CD4-positive, CD25-positive, alpha-beta regulatory T cell (primary cell): ENCODE results near the gene SLC25A52. TPM values are rescaled to one million over a fixed set of nuclear protein-coding genes. Genes with fewer than 3 reads are reported as not detected.

Experiments used
- ATAC-seq, 2 donors: fragments of 150-1000 bp; cut with Tn5 transposase; one replicate each; pipeline ENCODE4 v1.10.0; 2021; ENCODE audit warnings: low read depth in 2 of 2, moderate number of reproducible peaks in 2 of 2, moderate library complexity in 1 of 2
- DNase-seq, 3 donors: peaks; one replicate each; pipeline versions ENCODE4 v3.0.0 to v3.0.0-alpha.2; 2012 to 2022; ENCODE audit warnings: mixed read lengths in 1 of 3
- H3K27ac ChIP-seq: one replicate; pipeline ENCODE4 v1.7.0; 2013; ENCODE audit warnings: mild to moderate bottlenecking, low read length; ENCODE audit not compliant: insufficient read depth, poor library complexity, severe bottlenecking
- H3K27me3 ChIP-seq: one replicate; pipeline ENCODE4 v1.7.0; 2013; ENCODE audit warnings: low read length; ENCODE audit not compliant: control insufficient read depth, insufficient read depth
- H3K36me3 ChIP-seq: one replicate; pipeline ENCODE4 v1.7.0; 2013; ENCODE audit warnings: mild to moderate bottlenecking, low read length, moderate library complexity; ENCODE audit not compliant: control insufficient read depth, insufficient read depth
- H3K4me1 ChIP-seq: 2 replicates; pipeline ENCODE4 v1.7.0; 2013; ENCODE audit warnings: mild to moderate bottlenecking, low read length; ENCODE audit not compliant: insufficient read depth, control insufficient read depth, poor library complexity, severe bottlenecking
- H3K4me3 ChIP-seq: one replicate; pipeline ENCODE4 v1.7.0; 2013; ENCODE audit warnings: low read depth, mild to moderate bottlenecking, low read length, moderate library complexity
- H3K9me3 ChIP-seq, 2 experiments: 1 replicate in 1 of 2; 2 replicates in 1 of 2; pipeline ENCODE4 v1.7.0; 2013; ENCODE audit warnings: low read length in 2 of 2, mild to moderate bottlenecking in 1 of 2, moderate library complexity in 1 of 2; ENCODE audit not compliant: control insufficient read depth in 2 of 2
- H3K27ac Mint-ChIP-seq, 3 donors: one replicate each; pipeline ENCODE4 v1.8.0; 2020 to 2022; ENCODE audit warnings: mild to moderate bottlenecking in 3 of 3, mixed read lengths in 3 of 3, moderate library complexity in 2 of 3
- H3K27me3 Mint-ChIP-seq: one replicate; pipeline ENCODE4 v1.8.0; 2022; ENCODE audit warnings: mild to moderate bottlenecking, mixed read lengths
- H3K36me3 Mint-ChIP-seq: one replicate; pipeline ENCODE4 v1.8.0; 2020; ENCODE audit warnings: mixed read lengths
- H3K4me1 Mint-ChIP-seq, 4 donors: one replicate each; pipeline ENCODE4 v1.8.0; 2020 to 2022; ENCODE audit warnings: mixed read lengths in 4 of 4, mild to moderate bottlenecking in 1 of 4
- H3K4me3 Mint-ChIP-seq, 4 donors: one replicate each; pipeline ENCODE4 v1.8.0; 2020 to 2022; ENCODE audit warnings: mild to moderate bottlenecking in 4 of 4, mixed read lengths in 4 of 4, moderate library complexity in 3 of 4
- H3K9me3 Mint-ChIP-seq, 7 donors: one replicate each; pipeline ENCODE4 v1.8.0; 2020 to 2022; ENCODE audit warnings: mixed read lengths in 7 of 7, mild to moderate bottlenecking in 3 of 7, moderate library complexity in 2 of 7
- polyA plus RNA-seq, 4 donors: library from polyadenylated mRNA; unstranded; fragments of 300-500 nt; fragmentation: Illumina TruSeq; gene quantifications; one replicate each; pipeline ENCODE4 v1.2.3, GENCODE V29; 2021
- total RNA-seq: library from RNA; stranded (reverse); gene quantifications from one replicate; pipeline ENCODE4 v1.2.3, GENCODE V29; 2022

Gene SLC25A52
- total and polyA plus RNA-seq, 5 donors from 2014 or later, result not detected

GRCh38 chr18:31711365-31712172, 49.1 kb downstream of the SLC25A52 start:
- no peaks in the 10 kb centered on the region for H3K36me3 Mint-ChIP-seq
- DNase-seq, result no peak
- no peak overlapping the region for H3K4me3 ChIP-seq
- H3K4me3 Mint-ChIP-seq, result no peak overlapping the region
- no peak overlapping the region for H3K27ac ChIP-seq
- no peaks in the 10 kb centered on the region for H3K9me3 ChIP-seq
- no peaks in the 10 kb centered on the region for H3K4me1 Mint-ChIP-seq
- H3K4me1 ChIP-seq, result no peaks in the 10 kb centered on the region
- no peak overlapping the region for H3K27ac Mint-ChIP-seq
- H3K27me3 Mint-ChIP-seq, result peaks cover 11% of the 10 kb centered on the region
- peaks cover 0 to 5% (median 0%) of the 10 kb centered on the region in 7 donors for H3K9me3 Mint-ChIP-seq
- no peak for ATAC-seq
- H3K27me3 ChIP-seq, result no peaks in the 10 kb centered on the region
- H3K36me3 ChIP-seq, result no peaks in the 10 kb centered on the region

DNA sequence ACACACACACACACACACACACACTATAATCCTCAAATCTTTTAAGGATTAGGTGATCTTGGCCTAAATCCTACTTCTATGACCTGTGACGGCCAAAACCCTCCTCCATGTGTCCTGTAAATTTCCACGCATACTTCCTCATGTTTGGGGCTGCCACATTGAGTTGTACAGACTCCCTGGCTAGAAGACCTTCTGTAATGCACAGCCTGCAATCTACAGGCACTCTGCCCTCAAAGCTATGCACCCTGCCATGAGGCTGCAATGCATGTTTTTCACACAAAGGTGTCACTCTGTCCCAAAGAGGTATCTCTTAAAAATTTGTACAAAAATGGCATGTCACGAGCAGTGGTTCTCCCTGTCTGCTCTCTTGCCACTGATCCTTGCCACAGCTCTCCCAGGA, 49.9 kb downstream of the SLC25A52 start:
- Mint-ChIP-seq H3K27me3 (peaks cover 11% of the 10 kb centered on the region), H3K4me3 (no peak overlapping the region), H3K4me1 (no peaks in the 10 kb centered on the region), H3K36me3 (no peaks in the 10 kb centered on the region), H3K9me3 (peaks cover 0 to 5% (median 0%) of the 10 kb centered on the region in 7 donors), H3K27ac (no peak overlapping the region)
- Histone ChIP-seq H3K9me3 (no peaks in the 10 kb centered on the region), H3K4me3 (no peak overlapping the region), H3K27ac (no peak overlapping the region), H3K4me1 (no peaks in the 10 kb centered on the region), H3K36me3 (no peaks in the 10 kb centered on the region), H3K27me3 (no peaks in the 10 kb centered on the region)
- ATAC-seq (no peak), DNase-seq (no peak)

Other genes with a start within 250 kb of the SLC25A52 start
- not detected for gene TTR, start 169.0 kb downstream of the SLC25A52 start, total RNA-seq
- not detected for gene TTR, start 169.0 kb downstream of the SLC25A52 start, polyA plus RNA-seq
- gene B4GALT6, start 76.3 kb downstream of the SLC25A52 start, total RNA-seq, result 0.47 TPM
- gene B4GALT6, start 76.3 kb downstream of the SLC25A52 start, polyA plus RNA-seq, result not detected
- 45.4 TPM for gene TRAPPC8, start 182.2 kb upstream of the SLC25A52 start, total RNA-seq
- gene TRAPPC8, start 182.2 kb upstream of the SLC25A52 start, polyA plus RNA-seq, result 10 to 100 TPM; 15.5 to 22.9 (median 20.7) TPM